H9 (cell line): ENCODE results near the gene TMEM250. TPM values are rescaled to one million over a fixed set of nuclear protein-coding genes. Genes with fewer than 3 reads are reported as not detected.

ENCODE experiments used
- DNase-seq: peaks from one replicate; pipeline ENCODE4 v3.0.0-alpha.2; 2017
- H2AFZ ChIP-seq: one replicate; pipeline ENCODE4 v1.6.1; 2013; ENCODE audit warnings: mild to moderate bottlenecking, low read length, control low read depth, moderate library complexity
- H2AK5ac ChIP-seq: 2 replicates; pipeline ENCODE4 v1.6.1; 2013; ENCODE audit warnings: low read length, control low read depth, mixed read lengths; ENCODE audit not compliant: insufficient read length
- H2BK120ac ChIP-seq: one replicate; pipeline ENCODE4 v1.6.1; 2013; ENCODE audit warnings: low read depth, mild to moderate bottlenecking, low read length, control low read depth, inconsistent platforms; ENCODE audit not compliant: poor library complexity, severe bottlenecking
- H2BK12ac ChIP-seq: 2 replicates; pipeline ENCODE4 v1.6.1; 2013; ENCODE audit warnings: low read length, control low read depth, mixed read lengths, low read depth; ENCODE audit not compliant: insufficient read length
- H2BK15ac ChIP-seq: 2 replicates; pipeline ENCODE4 v1.6.1; 2013; ENCODE audit warnings: low read depth, low read length, control low read depth
- H2BK20ac ChIP-seq: one replicate; pipeline ENCODE4 v1.6.1; 2013; ENCODE audit warnings: low read depth, mild to moderate bottlenecking, low read length, control low read depth, inconsistent platforms; ENCODE audit not compliant: poor library complexity, severe bottlenecking
- H2BK5ac ChIP-seq: 2 replicates; pipeline ENCODE4 v1.6.1; 2013; ENCODE audit warnings: low read length, control low read depth, mixed read lengths; ENCODE audit not compliant: insufficient read length
- H3K14ac ChIP-seq: 2 replicates; pipeline ENCODE4 v1.6.1; 2013; ENCODE audit warnings: low read length, control low read depth; ENCODE audit not compliant: insufficient read depth
- H3K18ac ChIP-seq: 2 replicates; pipeline ENCODE4 v1.6.1; 2013; ENCODE audit warnings: low read depth, mild to moderate bottlenecking, mixed read lengths, low read length, control low read depth; ENCODE audit not compliant: insufficient read length
- H3K23ac ChIP-seq: 2 replicates; pipeline ENCODE4 v1.6.1; 2013; ENCODE audit warnings: low read length, control low read depth, mixed read lengths, low read depth; ENCODE audit not compliant: insufficient read length
- H3K23me2 ChIP-seq: 2 replicates; pipeline ENCODE4 v1.6.1; 2013; ENCODE audit warnings: low read depth, mild to moderate bottlenecking, mixed read lengths, low read length, control low read depth; ENCODE audit not compliant: insufficient read length, poor library complexity, severe bottlenecking
- H3K27ac ChIP-seq: 2 replicates; pipeline ENCODE4 v1.5.1; 2013; ENCODE audit warnings: low read length, control low read depth, mixed read lengths, low read depth; ENCODE audit not compliant: insufficient read length
- H3K27me3 ChIP-seq: 2 replicates; pipeline ENCODE4 v1.6.1; 2013; ENCODE audit warnings: low read length, control low read depth, inconsistent platforms; ENCODE audit not compliant: insufficient read depth
- H3K4ac ChIP-seq: 2 replicates; pipeline ENCODE4 v1.6.1; 2013; ENCODE audit warnings: low read depth, mild to moderate bottlenecking, control low read depth, inconsistent platforms, low read length, moderate library complexity
- H3K4me1 ChIP-seq: 2 replicates; pipeline ENCODE4 v1.6.1; 2013; ENCODE audit warnings: low read length, control low read depth, inconsistent platforms; ENCODE audit not compliant: insufficient read depth
- H3K4me2 ChIP-seq: 2 replicates; pipeline ENCODE4 v1.6.1; 2013; ENCODE audit warnings: low read length, control low read depth, mixed read lengths; ENCODE audit not compliant: insufficient read length, insufficient read depth
- H3K56ac ChIP-seq: 2 replicates; pipeline ENCODE4 v1.6.1; 2013; ENCODE audit warnings: low read depth, mild to moderate bottlenecking, mixed read lengths, low read length, control low read depth; ENCODE audit not compliant: insufficient read length
- H3K79me1 ChIP-seq: 2 replicates; pipeline ENCODE4 v1.6.1; 2013; ENCODE audit warnings: low read depth, mild to moderate bottlenecking, moderate library complexity, low read length, control low read depth, inconsistent platforms; ENCODE audit not compliant: insufficient read depth, poor library complexity, severe bottlenecking
- H3K79me2 ChIP-seq: 2 replicates; pipeline ENCODE4 v1.6.1; 2013; ENCODE audit warnings: low read length, control low read depth, inconsistent platforms; ENCODE audit not compliant: insufficient read depth
- H3K9ac ChIP-seq: 2 replicates; pipeline ENCODE4 v1.6.1; 2013; ENCODE audit warnings: low read length, control low read depth, mixed read lengths; ENCODE audit not compliant: insufficient read length; ENCODE audit errors: extremely low read depth
- H3K9me3 ChIP-seq: one replicate; pipeline ENCODE4 v1.6.1; 2013; ENCODE audit warnings: low read depth, low read length, inconsistent platforms; ENCODE audit not compliant: control insufficient read depth
- H3T11ph ChIP-seq: one replicate; pipeline ENCODE4 v1.6.1; 2013; ENCODE audit warnings: mild to moderate bottlenecking, low read length, control low read depth, inconsistent platforms
- H4K20me1 ChIP-seq: one replicate; pipeline ENCODE4 v1.6.1; 2013; ENCODE audit not compliant: control insufficient read depth, insufficient read length, insufficient read depth
- H4K5ac ChIP-seq: 2 replicates; pipeline ENCODE4 v1.6.1; 2013; ENCODE audit warnings: low read depth, mild to moderate bottlenecking, mixed read lengths, low read length, control low read depth; ENCODE audit not compliant: insufficient read length
- H4K8ac ChIP-seq: replicated peaks from 2 replicates; pipeline ENCODE4 v1.6.1; 2013; ENCODE audit warnings: low read length, control low read depth, mixed read lengths, low read depth; ENCODE audit not compliant: insufficient read length
- H4K91ac ChIP-seq: 2 replicates; pipeline ENCODE4 v1.6.1; 2013; ENCODE audit warnings: low read depth, mild to moderate bottlenecking, moderate library complexity, mixed read lengths, low read length, control low read depth; ENCODE audit not compliant: insufficient read length
- H3K27ac Mint-ChIP-seq, 3 experiments: 2 replicates in 2 of 3; 3 replicates in 1 of 3; pipeline ENCODE4 v1.8.0; 2020 to 2021; ENCODE audit warnings: mixed read lengths in 3 of 3, mild to moderate bottlenecking in 1 of 3, moderate library complexity in 1 of 3
- H3K27me3 Mint-ChIP-seq: 2 replicates; pipeline ENCODE4 v1.8.0; 2021; ENCODE audit warnings: low read depth, mild to moderate bottlenecking, moderate library complexity, mixed read lengths
- H3K36me3 Mint-ChIP-seq, 3 experiments: 2 replicates in 2 of 3; 3 replicates in 1 of 3; pipeline ENCODE4 v1.8.0; 2020 to 2021; ENCODE audit warnings: low read depth in 3 of 3, mixed read lengths in 3 of 3; ENCODE audit not compliant: insufficient read depth in 1 of 3
- H3K4me1 Mint-ChIP-seq, 2 experiments: 2 replicates each; pipeline ENCODE4 v1.8.0; 2020; ENCODE audit warnings: mixed read lengths in 2 of 2
- H3K4me3 Mint-ChIP-seq, 2 experiments: 2 replicates in 1 of 2; 3 replicates in 1 of 2; pipeline ENCODE4 v1.8.0; 2020 to 2021; ENCODE audit warnings: mild to moderate bottlenecking in 2 of 2, mixed read lengths in 2 of 2, moderate library complexity in 1 of 2
- H3K9me3 Mint-ChIP-seq, 2 experiments: 2 replicates in 1 of 2; 3 replicates in 1 of 2; pipeline ENCODE4 v1.8.0; 2020; ENCODE audit warnings: mild to moderate bottlenecking in 2 of 2, mixed read lengths in 2 of 2, moderate library complexity in 1 of 2
- CTCF ChIP-seq: fragments of 200-600 bp; sonication (generic); conservative IDR thresholded peaks from 3 replicates; pipeline ENCODE4 v1.8.0; 2021; ENCODE audit warnings: antibody characterized with exemption, mild to moderate bottlenecking
- WGBS: extraction: QIAGEN DNeasy Blood & Tissue Kit; methylation state at CpG from one replicate; pipeline ENCODE4 v1.1.7; 2013; ENCODE audit warnings: missing lambda C conversion rate, low lambda C conversion rate, mixed read lengths; ENCODE audit not compliant: insufficient read length; ENCODE audit errors: extremely low coverage; 5-methylcytosine and 5-hydroxymethylcytosine counted together
- total RNA-seq: library from RNA; stranded (reverse); gene quantifications from 2 replicates; pipeline ENCODE4 v1.2.1, GENCODE V29; 2021

TMEM250 gene
- total RNA-seq, 1 experiment from 2014 or later = 48.1 TPM

DNA sequence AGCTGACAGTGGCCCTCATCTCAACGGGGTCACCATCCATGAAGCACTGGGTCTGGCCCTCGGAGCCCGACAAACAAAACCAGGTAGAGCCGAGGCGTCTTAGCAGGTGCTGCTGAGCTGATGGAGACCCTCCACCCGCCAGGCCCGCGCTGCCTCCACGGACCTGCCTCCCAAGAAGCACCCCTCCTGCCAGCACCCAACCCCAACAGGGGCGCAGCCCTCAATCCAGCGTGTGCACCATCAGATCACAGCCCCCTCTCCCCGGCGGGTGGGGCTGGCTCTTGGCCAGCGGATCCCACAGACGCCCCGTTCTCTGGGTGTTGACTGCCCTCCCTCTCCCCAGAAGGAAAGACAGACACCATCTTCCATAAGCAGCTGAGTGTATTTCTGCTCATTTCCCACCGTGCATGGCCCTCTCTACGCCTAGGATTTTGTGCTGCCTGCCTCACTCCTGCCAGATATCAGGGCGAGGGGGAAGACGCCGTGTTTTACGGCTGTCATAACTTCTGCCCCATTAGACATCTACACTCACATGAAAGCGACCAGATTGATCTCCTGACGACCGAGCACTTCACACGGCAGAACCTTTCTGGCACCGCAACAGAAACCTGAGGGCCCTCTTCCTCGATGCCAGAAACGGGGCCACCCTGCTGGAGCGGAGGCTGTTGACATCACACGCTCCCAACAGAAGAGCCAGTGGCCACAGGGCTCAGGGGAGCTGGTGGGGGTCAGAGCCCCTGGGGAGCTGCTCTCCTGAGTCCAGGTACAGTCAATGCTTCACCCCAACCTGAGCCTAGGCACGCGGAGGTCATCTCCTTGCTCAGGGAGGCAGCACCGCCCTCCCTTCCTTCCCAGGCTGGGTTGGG, 35.9 kb downstream of the TMEM250 start:
- Histone ChIP-seq H4K20me1 (no peaks in the 10 kb centered on the region), H4K5ac (no peak overlapping the region), H2AK5ac (no peak overlapping the region)

More for the DNA sequence above, 35.9 kb downstream of the TMEM250 start:
- Histone ChIP-seq H4K8ac (no peak overlapping the region), H2BK15ac (no peak overlapping the region), H2BK12ac (no peak overlapping the region), H3K18ac (no peak overlapping the region), H3K27me3 (no peaks in the 10 kb centered on the region), H3K79me2 (no peaks in the 10 kb centered on the region), H3K4ac (no peak overlapping the region), H2BK5ac (no peak overlapping the region), H3K23me2 (no peaks in the 10 kb centered on the region), H2BK20ac (no peak overlapping the region), H3K14ac (no peak overlapping the region), H3K23ac (no peak overlapping the region), H2BK120ac (no peak overlapping the region), H3K9me3 (no peaks in the 10 kb centered on the region), H3T11ph (no peak overlapping the region), H2AFZ (no peak overlapping the region), H3K4me1 (no peaks in the 10 kb centered on the region), H3K27ac (no peak overlapping the region), H3K9ac (no peak overlapping the region), H3K4me2 (no peak overlapping the region), H3K79me1 (no peaks in the 10 kb centered on the region), H3K56ac (no peak overlapping the region), H4K91ac (no peak overlapping the region)
- no CpG with 5 or more reads among the region's 34 CpGs for WGBS
- Mint-ChIP-seq H3K36me3 (no peaks in the 10 kb centered on the region), H3K9me3 (no peaks in the 10 kb centered on the region), H3K27me3 (no peaks in the 10 kb centered on the region), H3K4me3 (no peak overlapping the region), H3K27ac (no peak overlapping the region; a peak in 1 of 7 replicates), H3K4me1 (peaks cover 8 to 9% of the 10 kb centered on the region in 2 experiments)
- no peak for TF ChIP-seq CTCF
- peak; percentile 12 for DNase-seq
